ENCODE data around the gene SLAMF7.
"Not testable (repeated sequence)": the region's sequence is repeated elsewhere in the genome, so short reads cannot be mapped to it uniquely, and the experiment has no call there.

SLAMF7 gene

GRCh38 chr1:160778976-160779375, 39.9 kb downstream of the SLAMF7 start:
- no peak for DNase-seq

DNA sequence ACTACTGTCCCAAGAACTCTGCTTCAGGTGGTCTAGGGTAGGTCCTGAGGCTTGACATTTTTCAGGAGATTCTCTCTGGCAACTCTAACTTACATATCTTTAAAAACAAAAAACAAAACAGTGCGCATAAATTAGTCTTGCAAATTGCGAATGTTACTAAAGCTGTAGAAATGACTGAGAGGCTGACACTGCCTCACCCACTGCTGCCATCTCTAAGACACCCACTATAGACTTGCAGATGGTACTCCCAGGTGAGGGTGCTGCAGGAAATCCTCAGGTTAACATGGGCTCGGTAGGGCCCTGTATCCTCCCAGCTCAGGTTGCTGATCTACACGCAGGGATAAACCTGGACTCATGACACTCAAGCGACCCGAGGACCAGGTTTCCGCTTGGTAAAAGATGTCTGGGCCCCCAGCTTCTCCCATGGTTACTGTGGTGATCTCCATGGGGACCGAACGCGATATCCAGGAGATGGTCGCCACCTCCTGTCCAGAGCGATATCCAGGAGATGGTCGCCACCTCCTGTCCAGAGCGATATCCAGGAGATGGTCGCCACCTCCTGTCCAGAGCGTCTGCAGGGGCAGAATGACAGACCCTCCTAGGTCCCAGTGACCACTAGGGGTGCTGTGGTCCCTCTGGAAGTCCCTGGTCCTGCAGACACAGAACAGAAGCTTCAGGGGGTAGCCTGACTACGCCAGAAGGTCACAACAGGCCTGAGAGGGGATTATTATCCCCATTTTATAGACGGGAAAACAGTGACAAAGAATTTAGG, 40.8 kb downstream of the SLAMF7 start:
- DNase-seq, result no peak

DNA sequence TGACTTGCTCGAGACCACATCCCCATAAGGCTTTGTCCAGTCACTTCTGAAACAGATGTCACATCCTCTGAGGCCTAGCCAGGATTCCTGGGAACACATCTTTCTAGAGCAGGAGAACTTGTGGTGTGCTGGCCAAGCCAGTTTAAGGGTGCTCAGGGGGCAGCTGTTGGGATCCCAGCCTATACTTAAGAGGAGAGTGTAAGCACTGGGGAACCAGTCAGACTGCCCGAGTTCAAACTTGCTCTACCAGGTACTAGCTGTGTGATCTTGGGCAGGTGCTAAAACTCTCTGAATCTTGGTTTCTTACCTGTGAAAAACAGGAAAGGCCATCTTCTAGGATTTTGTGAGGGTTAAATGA, 41.3 kb downstream of the SLAMF7 start:
- no peak for DNase-seq

GRCh38 chr1:160781186-160781766, 42.2 kb downstream of the SLAMF7 start:
- no peak for DNase-seq

- DNase-seq, result peak; percentile 94
These were observed 43.1 kb downstream of the SLAMF7 start for GRCh38 chr1:160781914-160782689.

- DNase-seq, result not testable (repeated sequence)
These were observed 44.1 kb downstream of the SLAMF7 start for GRCh38 chr1:160782988-160783765.

- DNase-seq, result no peak
These were observed 50.1 kb downstream of the SLAMF7 start for GRCh38 chr1:160789051-160789701.

GRCh38 chr1:160789702-160790611, 50.9 kb downstream of the SLAMF7 start:
- peak; percentile 81 for DNase-seq

- peak; percentile 34 for DNase-seq
These were observed 55.3 kb downstream of the SLAMF7 start for GRCh38 chr1:160794376-160794775.

DNA sequence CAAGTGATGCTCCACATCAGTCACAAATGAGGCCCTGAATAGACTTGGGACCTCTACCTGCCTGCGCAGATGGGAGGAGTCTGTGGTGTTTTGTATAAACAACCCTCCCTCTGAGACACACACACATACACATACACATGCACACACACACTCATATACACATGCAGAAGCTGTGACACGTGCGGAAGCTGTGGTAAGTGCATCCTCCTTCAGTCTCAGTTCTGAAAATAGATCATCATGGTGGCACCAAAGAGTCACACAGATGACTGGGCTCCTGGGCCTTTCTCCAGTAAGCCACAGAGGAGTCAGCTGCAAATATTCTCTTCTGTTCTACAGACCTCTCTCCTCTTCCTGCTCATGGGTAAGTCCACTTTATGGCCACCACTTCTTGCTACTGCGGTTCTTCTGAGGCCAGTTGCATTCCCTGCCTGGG, 56.9 kb downstream of the SLAMF7 start, which contains the start of gene LY9:
Gene LY9 (plus strand): TSS at position 224 of the 433 bp plus-strand sequence. CDS start 14 bp downstream, at position 238.
- DNase-seq, result peak; percentile 96

- no peak for DNase-seq
These were observed 58.2 kb downstream of the SLAMF7 start for GRCh38 chr1:160797271-160797709.

- peak; percentile 58 for DNase-seq
These were observed 58.8 kb downstream of the SLAMF7 start for GRCh38 chr1:160797861-160798273.

DNA sequence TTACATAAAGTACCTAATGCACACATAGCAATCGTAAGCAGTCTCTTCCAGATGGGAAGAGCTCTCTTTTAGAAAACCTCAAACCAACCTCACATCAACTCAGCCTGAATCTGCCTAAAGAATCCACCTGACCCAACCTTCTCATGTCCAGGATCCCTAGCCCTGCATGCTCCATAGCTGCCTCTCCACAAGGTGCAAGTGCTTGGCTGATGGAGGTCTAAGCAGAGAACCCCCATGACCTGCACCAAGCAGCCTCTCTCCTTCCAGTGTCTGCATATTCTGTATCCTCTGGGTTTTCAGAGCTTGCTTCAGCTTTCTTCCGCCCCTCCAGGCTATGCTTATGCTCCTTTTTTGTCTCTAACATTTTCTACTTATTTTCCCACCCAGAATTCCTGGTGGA, 59.4 kb downstream of the SLAMF7 start:
- DNase-seq, result no peak

DNA sequence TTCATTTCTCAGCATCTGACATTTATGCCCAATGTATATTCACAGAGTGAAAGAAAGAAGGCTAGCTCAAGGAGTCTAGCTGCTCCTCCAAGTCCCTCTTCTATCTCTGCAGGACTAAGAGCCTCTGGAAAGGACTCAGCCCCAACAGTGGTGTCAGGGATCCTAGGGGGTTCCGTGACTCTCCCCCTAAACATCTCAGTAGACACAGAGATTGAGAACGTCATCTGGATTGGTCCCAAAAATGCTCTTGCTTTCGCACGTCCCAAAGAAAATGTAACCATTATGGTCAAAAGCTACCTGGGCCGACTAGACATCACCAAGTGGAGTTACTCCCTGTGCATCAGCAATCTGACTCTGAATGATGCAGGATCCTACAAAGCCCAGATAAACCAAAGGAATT, 60.6 kb downstream of the SLAMF7 start:
- no peak for DNase-seq

- no peak for DNase-seq
These were observed 61.1 kb downstream of the SLAMF7 start for GRCh38 chr1:160800142-160800541.

DNA sequence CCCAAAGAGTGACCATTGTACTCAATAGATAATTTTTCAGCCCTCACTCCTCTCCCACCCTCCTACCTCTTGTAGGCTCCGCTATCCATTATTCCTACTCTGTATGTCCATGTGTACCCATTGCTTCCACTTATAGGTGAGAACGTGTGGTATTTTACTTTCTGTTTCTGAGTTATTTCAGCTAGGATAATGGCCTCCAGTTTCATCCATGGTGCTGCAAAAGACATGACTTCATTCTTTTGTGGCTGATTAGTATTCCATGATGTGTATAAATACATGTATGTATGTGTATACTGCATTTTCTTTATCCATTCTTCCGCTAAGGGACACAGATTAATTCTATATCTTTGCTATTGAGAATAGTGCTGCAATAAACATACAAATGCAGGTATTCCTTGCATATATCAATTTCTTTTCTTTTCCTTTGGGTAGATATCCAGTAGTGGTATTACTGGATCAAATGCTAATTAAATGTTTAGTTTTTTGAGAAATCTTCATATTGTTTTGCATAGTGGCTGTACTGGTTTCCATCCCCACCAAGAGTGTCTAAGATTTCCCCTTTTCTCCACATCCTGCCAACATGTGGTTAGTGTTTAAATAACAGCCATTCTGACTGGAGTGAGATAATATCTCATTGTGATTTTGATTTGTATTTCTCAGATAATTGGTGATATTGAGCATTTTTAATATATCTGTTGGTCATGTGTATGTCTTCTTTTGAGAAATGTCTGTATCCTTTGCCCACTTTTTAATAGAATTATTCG, 61.8 kb downstream of the SLAMF7 start:
- DNase-seq, result peak; percentile 47

DNA sequence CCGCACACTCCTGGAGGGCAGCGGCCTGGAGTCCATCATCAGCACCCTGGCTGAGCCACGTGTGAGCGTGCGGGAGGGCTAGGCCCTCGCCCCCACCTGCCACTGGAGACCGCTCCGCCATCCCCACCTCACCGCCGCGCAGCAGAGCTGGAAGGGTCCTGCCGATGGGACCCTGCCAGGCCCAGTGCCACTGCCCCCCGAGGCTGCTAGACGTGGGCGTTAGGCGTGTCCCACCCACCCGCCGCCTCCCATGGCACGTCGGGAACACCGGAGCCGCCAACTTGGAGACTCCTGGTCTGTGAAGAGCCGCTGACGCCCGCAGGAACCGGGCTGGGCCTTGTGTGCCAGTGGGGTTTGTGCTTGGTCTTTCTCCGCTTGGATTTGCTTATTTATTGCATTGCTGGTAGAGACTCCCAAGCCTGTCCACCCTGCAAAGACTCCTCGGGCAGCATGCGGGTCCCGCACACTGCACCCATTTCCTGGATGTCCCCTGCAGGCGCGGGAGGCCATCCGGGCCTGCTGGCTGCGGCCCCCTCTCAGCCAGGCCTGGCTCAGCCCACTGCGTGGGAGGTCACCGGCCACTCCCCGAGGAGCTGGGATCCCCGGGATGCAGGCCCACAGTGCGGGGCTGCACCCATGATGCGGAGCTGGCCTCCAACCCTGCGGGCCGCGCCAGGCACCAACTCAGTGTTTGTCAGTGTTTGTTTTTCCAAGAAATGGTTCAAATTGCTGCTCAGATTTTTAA, 63.0 kb downstream of the SLAMF7 start:
- DNase-seq, result no peak
